BE2C (cell line): ENCODE data around the gene LBR.

Source experiments
- DNase-seq: peaks from one replicate; pipeline ENCODE4 v3.0.0-alpha.2; 2020
- H3K27me3 ChIP-seq: fragments of 250-450 bp; sonication (Bioruptor Pico); 2 replicates; pipeline ENCODE4 v1.5.1; 2020; ENCODE audit warnings: mild to moderate bottlenecking
- H3K36me3 ChIP-seq: fragments of 250-450 bp; sonication (Bioruptor Pico); 2 replicates; pipeline ENCODE4 v1.5.1; 2020; ENCODE audit warnings: mild to moderate bottlenecking
- H3K4me1 ChIP-seq: fragments of 250-450 bp; sonication (Bioruptor Pico); 2 replicates; pipeline ENCODE4 v1.5.1; 2020
- H3K4me3 ChIP-seq: 2 replicates; pipeline ENCODE4 v1.5.1; 2011; ENCODE audit warnings: low read depth, low read length
- H3K9me3 ChIP-seq: fragments of 250-450 bp; sonication (Bioruptor Pico); 2 replicates; pipeline ENCODE4 v1.5.1; 2020
- TF ChIP-seq, protein P1 (sequence below): IDR thresholded peaks from 2 replicates; pipeline ENCODE4 v1.5.1; 2012; ENCODE audit warnings: mild to moderate bottlenecking, low read depth, low read length

LBR gene

DNA sequence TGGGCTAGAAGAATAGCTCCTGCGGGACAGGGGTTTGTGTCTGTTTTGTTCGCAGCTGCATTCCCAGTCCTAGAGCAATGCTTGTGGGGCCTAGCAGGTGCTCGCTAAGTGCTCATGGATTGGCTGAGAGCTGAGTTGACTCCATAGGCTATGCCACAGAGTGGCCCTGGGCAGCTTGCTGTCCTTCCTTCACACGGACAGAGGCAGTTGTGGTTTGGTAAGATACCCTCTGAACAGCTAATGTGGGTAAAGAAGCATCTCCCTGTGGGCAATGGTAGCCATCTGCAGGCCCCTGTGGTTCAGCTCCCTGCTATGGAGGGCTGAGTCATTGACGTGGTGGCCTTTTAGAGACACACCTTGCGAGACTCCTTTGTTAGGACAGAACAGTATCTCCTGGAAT is 23.5 kb upstream of the LBR start:
- DNase-seq, result no peak
- no peaks in the 10 kb centered on the region for H3K4me1 ChIP-seq
- no peaks in the 10 kb centered on the region for H3K9me3 ChIP-seq
- no peak overlapping the region for H3K4me3 ChIP-seq
- H3K27me3 ChIP-seq, result no peaks in the 10 kb centered on the region
- no peaks in the 10 kb centered on the region for H3K36me3 ChIP-seq
- TF ChIP-seq, protein P1, sequence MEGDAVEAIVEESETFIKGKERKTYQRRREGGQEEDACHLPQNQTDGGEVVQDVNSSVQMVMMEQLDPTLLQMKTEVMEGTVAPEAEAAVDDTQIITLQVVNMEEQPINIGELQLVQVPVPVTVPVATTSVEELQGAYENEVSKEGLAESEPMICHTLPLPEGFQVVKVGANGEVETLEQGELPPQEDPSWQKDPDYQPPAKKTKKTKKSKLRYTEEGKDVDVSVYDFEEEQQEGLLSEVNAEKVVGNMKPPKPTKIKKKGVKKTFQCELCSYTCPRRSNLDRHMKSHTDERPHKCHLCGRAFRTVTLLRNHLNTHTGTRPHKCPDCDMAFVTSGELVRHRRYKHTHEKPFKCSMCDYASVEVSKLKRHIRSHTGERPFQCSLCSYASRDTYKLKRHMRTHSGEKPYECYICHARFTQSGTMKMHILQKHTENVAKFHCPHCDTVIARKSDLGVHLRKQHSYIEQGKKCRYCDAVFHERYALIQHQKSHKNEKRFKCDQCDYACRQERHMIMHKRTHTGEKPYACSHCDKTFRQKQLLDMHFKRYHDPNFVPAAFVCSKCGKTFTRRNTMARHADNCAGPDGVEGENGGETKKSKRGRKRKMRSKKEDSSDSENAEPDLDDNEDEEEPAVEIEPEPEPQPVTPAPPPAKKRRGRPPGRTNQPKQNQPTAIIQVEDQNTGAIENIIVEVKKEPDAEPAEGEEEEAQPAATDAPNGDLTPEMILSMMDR, result no peak

DNA sequence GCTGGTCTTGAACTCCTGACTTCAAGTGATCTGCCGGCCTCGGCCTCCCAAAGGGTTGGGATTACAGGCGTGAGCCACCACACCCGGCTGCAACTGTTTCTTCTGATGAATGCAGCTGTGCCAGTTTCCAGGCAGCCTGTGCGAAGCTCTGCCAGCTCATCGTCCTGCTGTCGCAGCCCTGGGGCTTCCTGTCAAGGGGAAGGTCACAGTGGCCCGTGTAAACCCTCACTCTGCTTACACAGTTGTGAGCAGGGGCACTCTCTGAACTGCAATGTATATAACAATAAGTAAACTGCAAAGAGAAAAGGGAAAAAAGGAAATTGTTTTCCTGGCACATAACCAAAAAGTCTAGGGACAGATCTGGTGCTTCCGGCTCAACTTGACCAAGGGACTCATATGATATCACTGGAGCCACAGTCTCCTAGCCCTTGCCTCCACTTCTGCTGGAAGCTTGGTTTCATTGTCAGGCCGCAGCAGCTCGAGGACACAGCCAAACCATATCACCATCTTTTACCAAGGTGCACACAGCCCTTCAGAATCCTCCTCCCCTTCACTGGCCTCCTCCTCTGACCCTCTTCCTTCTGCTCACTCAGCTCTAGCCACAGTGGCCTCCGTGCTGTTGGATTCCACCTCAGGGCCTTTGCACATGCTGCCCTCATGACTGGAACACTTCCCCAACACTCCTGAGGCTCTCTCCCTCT is 22.8 kb upstream of the LBR start:
- no peak for DNase-seq
- Histone ChIP-seq H3K36me3 (no peaks in the 10 kb centered on the region), H3K9me3 (no peaks in the 10 kb centered on the region), H3K4me1 (no peaks in the 10 kb centered on the region), H3K27me3 (no peaks in the 10 kb centered on the region), H3K4me3 (no peak overlapping the region)
- TF ChIP-seq, protein P1, result no peak

DNA sequence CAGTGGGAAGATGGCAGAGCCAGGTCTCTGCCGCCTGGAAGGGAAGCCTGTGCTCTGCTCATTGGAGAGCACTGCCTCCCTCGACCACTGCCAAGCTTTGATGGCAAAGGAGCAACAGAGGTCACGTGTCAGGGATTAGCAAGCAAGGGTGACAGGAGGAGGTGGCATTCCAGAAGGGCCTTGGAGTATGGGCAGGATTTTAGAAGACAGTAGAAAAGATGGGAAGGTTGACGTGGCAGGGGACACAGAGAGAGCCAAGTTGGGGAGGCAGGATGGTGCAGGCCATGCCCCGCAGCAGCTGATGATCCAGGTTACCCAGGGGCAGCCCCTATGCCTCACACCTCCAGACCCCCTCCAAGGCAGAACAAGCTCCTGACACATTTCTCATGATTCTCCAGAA is 21.9 kb upstream of the LBR start:
- Histone ChIP-seq H3K9me3 (no peaks in the 10 kb centered on the region), H3K4me3 (no peak overlapping the region), H3K36me3 (no peaks in the 10 kb centered on the region), H3K4me1 (no peaks in the 10 kb centered on the region), H3K27me3 (no peaks in the 10 kb centered on the region)
- DNase-seq, result no peak
- TF ChIP-seq, protein P1, result no peak

DNA sequence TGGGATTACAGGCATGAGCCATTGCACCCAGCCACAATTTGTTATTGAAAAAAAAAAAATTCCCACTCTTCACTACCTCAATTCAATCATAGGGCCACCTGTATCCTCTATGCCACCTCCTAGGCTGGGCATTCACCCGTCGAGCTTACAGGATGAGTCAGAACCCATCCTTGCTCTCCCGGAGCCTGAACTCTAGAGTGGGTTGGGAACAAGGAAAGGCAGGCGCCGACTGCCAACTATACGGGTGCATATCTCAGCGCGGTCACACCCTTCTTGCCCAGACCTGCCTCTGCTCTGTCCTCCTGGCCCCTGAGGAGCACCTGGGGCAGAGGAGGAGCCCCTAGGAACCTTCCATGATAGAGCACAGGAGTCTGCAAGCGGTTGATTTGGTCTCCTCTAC is 21.4 kb upstream of the LBR start:
- no peak overlapping the region for H3K4me3 ChIP-seq
- H3K36me3 ChIP-seq, result no peaks in the 10 kb centered on the region
- H3K4me1 ChIP-seq, result no peaks in the 10 kb centered on the region
- DNase-seq, result no peak
- TF ChIP-seq, protein P1, result no peak
- H3K27me3 ChIP-seq, result no peaks in the 10 kb centered on the region
- H3K9me3 ChIP-seq, result no peaks in the 10 kb centered on the region

DNA sequence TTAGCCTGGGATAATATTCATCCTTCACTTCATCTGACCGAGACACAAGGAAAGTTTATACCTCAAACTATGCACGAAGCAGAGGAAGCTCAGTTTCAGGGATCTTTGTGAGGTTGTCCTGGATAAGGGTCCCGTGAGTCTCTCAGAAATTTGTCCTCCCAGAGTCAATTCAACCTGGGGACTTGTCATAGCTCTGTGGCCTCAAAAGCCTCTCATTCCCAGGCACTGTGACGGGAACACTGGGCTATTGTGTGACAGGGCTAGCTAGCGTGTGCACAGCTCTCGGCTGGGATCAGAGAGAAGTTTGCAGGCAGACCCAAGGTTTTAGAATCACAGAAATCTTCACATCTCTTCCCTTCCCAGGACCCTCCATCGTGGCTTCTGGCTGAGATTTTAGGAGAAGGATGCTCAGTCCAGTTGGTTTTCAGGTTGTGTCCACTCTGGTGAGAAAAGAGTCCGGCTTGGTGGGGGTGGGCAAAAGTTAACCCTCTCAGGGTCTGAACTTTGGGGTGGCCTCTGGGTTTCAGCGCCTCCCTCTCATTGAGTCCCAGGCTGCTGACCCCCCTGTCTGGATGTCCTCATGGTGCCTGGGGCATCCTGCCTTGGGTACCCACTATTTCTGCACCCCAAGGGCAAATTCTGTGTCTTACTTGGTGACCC is 20.4 kb upstream of the LBR start:
- H3K4me1 ChIP-seq, result no peaks in the 10 kb centered on the region
- no peak for DNase-seq
- H3K27me3 ChIP-seq, result no peaks in the 10 kb centered on the region
- H3K36me3 ChIP-seq, result no peaks in the 10 kb centered on the region
- no peaks in the 10 kb centered on the region for H3K9me3 ChIP-seq
- TF ChIP-seq, protein P1, result no peak
- H3K4me3 ChIP-seq, result no peak overlapping the region

DNA sequence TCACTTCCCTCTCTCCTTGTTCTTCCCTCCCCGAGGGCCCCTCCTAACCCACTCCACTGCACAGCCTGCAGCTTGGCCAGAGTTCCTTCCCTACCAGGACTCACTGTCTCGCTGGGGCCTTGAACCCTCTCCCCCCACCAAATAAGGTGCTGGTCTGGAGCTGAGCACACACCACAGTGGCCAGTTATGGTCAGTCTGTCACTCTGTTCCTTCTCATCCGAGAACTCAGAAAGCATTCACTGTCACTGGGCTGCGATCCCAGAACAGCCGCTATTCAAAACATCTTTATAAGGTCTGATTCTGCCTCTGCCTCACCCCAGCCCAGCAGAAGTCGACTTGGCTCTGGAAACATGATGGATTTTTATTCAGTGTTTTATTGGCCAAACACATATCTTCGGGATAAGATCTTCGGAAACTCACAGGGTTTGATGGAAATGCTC is 19.8 kb upstream of the LBR start:
- no peaks in the 10 kb centered on the region for H3K9me3 ChIP-seq
- H3K27me3 ChIP-seq, result no peaks in the 10 kb centered on the region
- H3K36me3 ChIP-seq, result no peaks in the 10 kb centered on the region
- no peak for DNase-seq
- no peak overlapping the region for H3K4me3 ChIP-seq
- TF ChIP-seq, protein P1, result no peak
- no peaks in the 10 kb centered on the region for H3K4me1 ChIP-seq
